GM23338 (cell line): ENCODE measurements around the gene SPECC1L. TPM values are rescaled to one million over a fixed set of nuclear protein-coding genes. Genes with fewer than 3 reads are reported as not detected.

ENCODE experiments used
- ATAC-seq: fragments of 200-7000 bp; cut with Tn5 transposase; 3 replicates; pipeline ENCODE4 v1.9.1; 2020
- DNase-seq: peaks from one replicate; pipeline ENCODE4 v3.0.0-alpha.2; 2015; ENCODE audit warnings: low spot score
- H2AFZ ChIP-seq: fragments of 200-600 bp; sonication (generic); 2 replicates; pipeline ENCODE4 v1.8.0; 2016; ENCODE audit warnings: antibody characterized with exemption, mild to moderate bottlenecking, moderate library complexity
- H3F3A ChIP-seq: fragments of 200-600 bp; sonication (generic); replicated peaks from 2 replicates; pipeline ENCODE4 v1.8.0; 2017; ENCODE audit warnings: antibody characterized with exemption, mixed run types, low read depth
- H3K27ac ChIP-seq: fragments of 200-600 bp; sonication (generic); 2 replicates; pipeline ENCODE4 v1.6.1; 2016; ENCODE audit warnings: low read depth
- H3K27me3 ChIP-seq: fragments of 200-600 bp; sonication (generic); 2 replicates; pipeline ENCODE4 v1.8.0; 2016; ENCODE audit warnings: mild to moderate bottlenecking, mixed run types, moderate library complexity; ENCODE audit not compliant: insufficient read depth
- H3K36me3 ChIP-seq: fragments of 200-600 bp; sonication (generic); 2 replicates; pipeline ENCODE4 v1.8.0; 2016; ENCODE audit warnings: mild to moderate bottlenecking; ENCODE audit not compliant: insufficient read depth
- H3K4me1 ChIP-seq: fragments of 200-600 bp; sonication (generic); 2 replicates; pipeline ENCODE4 v1.8.0; 2016; ENCODE audit warnings: mild to moderate bottlenecking, moderate library complexity; ENCODE audit not compliant: insufficient read depth
- H3K4me2 ChIP-seq: fragments of 200-600 bp; sonication (generic); 2 replicates; pipeline ENCODE4 v1.7.1; 2017; ENCODE audit warnings: mixed run types
- H3K4me3 ChIP-seq: fragments of 200-600 bp; sonication (generic); 2 replicates; pipeline ENCODE4 v1.6.1; 2016; ENCODE audit warnings: mixed run types
- H3K79me2 ChIP-seq: fragments of 200-600 bp; sonication (generic); replicated peaks from 2 replicates; pipeline ENCODE4 v1.8.0; 2017; ENCODE audit warnings: mild to moderate bottlenecking; ENCODE audit not compliant: insufficient read depth
- H3K9me2 ChIP-seq: fragments of 200-600 bp; sonication (generic); 2 replicates; pipeline ENCODE4 v1.8.0; 2017; ENCODE audit not compliant: insufficient read depth
- H4K20me1 ChIP-seq: fragments of 200-600 bp; sonication (generic); replicated peaks from 2 replicates; pipeline ENCODE4 v1.8.0; 2017; ENCODE audit warnings: mild to moderate bottlenecking; ENCODE audit not compliant: insufficient read depth
- H3K27ac Mint-ChIP-seq: 2 replicates; pipeline ENCODE4 v1.8.0; 2020; ENCODE audit warnings: inconsistent platforms, mild to moderate bottlenecking, moderate library complexity, mixed read lengths
- H3K27me3 Mint-ChIP-seq: 3 replicates; pipeline ENCODE4 v1.8.0; 2022; ENCODE audit warnings: low read depth, mild to moderate bottlenecking, moderate library complexity, mixed read lengths, inconsistent platforms; ENCODE audit not compliant: insufficient read depth, poor library complexity
- H3K36me3 Mint-ChIP-seq: 3 replicates; pipeline ENCODE4 v1.8.0; 2021; ENCODE audit warnings: low read depth, mild to moderate bottlenecking, inconsistent platforms, moderate library complexity, mixed read lengths
- H3K4me1 Mint-ChIP-seq: 3 replicates; pipeline ENCODE4 v1.8.0; 2020; ENCODE audit warnings: mild to moderate bottlenecking, inconsistent platforms, mixed read lengths
- H3K4me3 Mint-ChIP-seq: 3 replicates; pipeline ENCODE4 v1.8.0; 2021; ENCODE audit warnings: moderate library complexity, mild to moderate bottlenecking, inconsistent platforms, mixed read lengths
- H3K9me3 Mint-ChIP-seq: 3 replicates; pipeline ENCODE4 v1.8.0; 2020; ENCODE audit warnings: moderate library complexity, mild to moderate bottlenecking, inconsistent platforms, mixed read lengths
- CREB1 ChIP-seq: fragments of 250-450 bp; sonication (Bioruptor Pico); IDR thresholded peaks from 2 replicates; pipeline ENCODE4 v1.5.0; 2020; ENCODE audit warnings: low read depth, mild to moderate bottlenecking, moderate library complexity
- EZH2 ChIP-seq: fragments of 200-600 bp; sonication (generic); IDR thresholded peaks from one replicate; pipeline ENCODE4 v1.8.0; 2017; ENCODE audit warnings: antibody characterized with exemption, mild to moderate bottlenecking, low read depth; ENCODE audit not compliant: unreplicated experiment
- EZH2phosphoT487 ChIP-seq: fragments of 200-600 bp; sonication (generic); IDR thresholded peaks from one replicate; pipeline ENCODE4 v1.8.1; 2018; ENCODE audit warnings: antibody characterized with exemption; ENCODE audit not compliant: unreplicated experiment
- JUNB ChIP-seq: IDR thresholded peaks from one replicate; pipeline ENCODE4 v1.6.1; 2016; ENCODE audit warnings: antibody characterized with exemption; ENCODE audit not compliant: unreplicated experiment
- NANOG ChIP-seq: IDR thresholded peaks from 2 replicates; pipeline ENCODE4 v1.6.1; 2016; ENCODE audit warnings: antibody characterized with exemption, borderline replicate concordance
- POLR2AphosphoS5 ChIP-seq: IDR thresholded peaks from 2 replicates; pipeline ENCODE4 v1.6.1; 2016; ENCODE audit warnings: antibody characterized with exemption, low read depth
- STAT1 ChIP-seq: IDR thresholded peaks from one replicate; pipeline ENCODE4 v1.6.1; 2016; ENCODE audit warnings: antibody characterized with exemption; ENCODE audit not compliant: unreplicated experiment
- ZNF114 ChIP-seq: fragments of 250-450 bp; sonication (Bioruptor Pico); IDR thresholded peaks from 2 replicates; pipeline ENCODE4 v1.5.0; 2020; ENCODE audit warnings: mild to moderate bottlenecking, moderate library complexity
- ZNF331 ChIP-seq: fragments of 250-450 bp; sonication (Bioruptor Pico); IDR thresholded peaks from 2 replicates; pipeline ENCODE4 v1.5.0; 2020; ENCODE audit warnings: low read depth, mild to moderate bottlenecking, moderate library complexity
- polyA plus RNA-seq: library from polyadenylated mRNA; unstranded; fragments of >200 nt; fragmentation: Nextera tagmentation; extraction: Ambion mirVana; gene quantifications from 2 replicates; pipeline ENCODE4 v1.2.1, GENCODE V29; 2016
- total RNA-seq: library from RNA; depleted of rRNA; stranded (reverse); fragments of >200 nt; shearing (Covaris generic); gene quantifications from 2 replicates; pipeline ENCODE4 v1.2.3, GENCODE V29; 2014
- TF ChIP-seq, protein P1 (sequence below): fragments of 250-450 bp; sonication (Bioruptor Pico); IDR thresholded peaks from 2 replicates; pipeline ENCODE4 v1.5.0; 2020; ENCODE audit warnings: mild to moderate bottlenecking, moderate library complexity
- TF ChIP-seq, protein P2 (sequence below): IDR thresholded peaks from one replicate; pipeline ENCODE4 v1.6.1; 2018; ENCODE audit warnings: antibody characterized with exemption; ENCODE audit not compliant: unreplicated experiment
- TF ChIP-seq, protein P3 (sequence below), 2 experiments: fragments of 200-600 bp in 1 of 2; sonication (generic) in 1 of 2; conservative IDR thresholded peaks; 2 replicates each; pipeline versions ENCODE4 v1.5.1 to v1.6.1; 2016 to 2017; ENCODE audit warnings: antibody characterized with exemption in 2 of 2, low read depth in 2 of 2, mild to moderate bottlenecking in 2 of 2, moderate library complexity in 1 of 2
- TF ChIP-seq, protein P4 (sequence below): IDR thresholded peaks from 2 replicates; pipeline ENCODE4 v1.6.1; 2016; ENCODE audit warnings: antibody characterized with exemption

SPECC1L gene
- total and polyA plus RNA-seq, 2 experiments from 2014 or later: 24.3 to 44.7 TPM

DNA sequence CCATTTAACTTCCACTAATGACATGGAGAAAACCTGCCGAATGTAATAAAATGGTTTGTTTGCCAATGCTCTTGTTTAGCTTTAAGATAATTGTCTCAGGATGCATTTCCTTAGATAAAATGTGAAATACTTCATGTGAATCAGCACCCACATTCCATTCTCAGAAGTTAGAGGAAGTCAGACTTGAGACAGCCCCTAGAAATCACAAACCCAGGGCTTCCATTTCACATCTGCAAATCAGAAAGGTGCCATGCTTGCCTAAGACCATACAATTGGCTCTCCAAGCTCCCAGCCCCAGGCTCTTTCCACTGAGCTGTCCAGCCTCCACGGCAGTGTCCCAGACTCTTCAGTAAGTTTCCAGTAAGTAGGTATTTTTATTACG is 121.2 kb downstream of the SPECC1L start:
- no peaks in the 10 kb centered on the region for H3K9me3 Mint-ChIP-seq
- Histone ChIP-seq H3K79me2 (no peaks in the 10 kb centered on the region), H2AFZ (no peak overlapping the region), H3K27me3 (no peaks in the 10 kb centered on the region), H3K27ac (no peak overlapping the region), H3K9me2 (no peaks in the 10 kb centered on the region), H4K20me1 (peaks cover 3% of the 10 kb centered on the region), H3K4me2 (no peak overlapping the region), H3K4me3 (no peak overlapping the region), H3K4me1 (no peaks in the 10 kb centered on the region; the same call in 1 of the 2 replicates), H3K36me3 (no peaks in the 10 kb centered on the region), H3F3A (no peaks in the 10 kb centered on the region)
- ATAC-seq: no peak
- peaks cover 15% of the 10 kb centered on the region; the same call in 2 of the 3 replicates for H3K36me3 Mint-ChIP-seq
- H3K4me1 Mint-ChIP-seq: no peaks in the 10 kb centered on the region
- DNase-seq: no peak
- H3K4me3 Mint-ChIP-seq: no peak overlapping the region
- H3K27ac Mint-ChIP-seq: no peak overlapping the region
- no peaks in the 10 kb centered on the region for H3K27me3 Mint-ChIP-seq
- TF ChIP-seq CREB1 (no peak), NANOG (no peak), EZH2phosphoT487 (no peak), EZH2 (no peak), JUNB (no peak), ZNF114 (CRISPR knock-in tag) (no peak), POLR2AphosphoS5 (no peak), ZNF331 (CRISPR knock-in tag) (no peak), STAT1 (no peak)
- TF ChIP-seq, protein P1, sequence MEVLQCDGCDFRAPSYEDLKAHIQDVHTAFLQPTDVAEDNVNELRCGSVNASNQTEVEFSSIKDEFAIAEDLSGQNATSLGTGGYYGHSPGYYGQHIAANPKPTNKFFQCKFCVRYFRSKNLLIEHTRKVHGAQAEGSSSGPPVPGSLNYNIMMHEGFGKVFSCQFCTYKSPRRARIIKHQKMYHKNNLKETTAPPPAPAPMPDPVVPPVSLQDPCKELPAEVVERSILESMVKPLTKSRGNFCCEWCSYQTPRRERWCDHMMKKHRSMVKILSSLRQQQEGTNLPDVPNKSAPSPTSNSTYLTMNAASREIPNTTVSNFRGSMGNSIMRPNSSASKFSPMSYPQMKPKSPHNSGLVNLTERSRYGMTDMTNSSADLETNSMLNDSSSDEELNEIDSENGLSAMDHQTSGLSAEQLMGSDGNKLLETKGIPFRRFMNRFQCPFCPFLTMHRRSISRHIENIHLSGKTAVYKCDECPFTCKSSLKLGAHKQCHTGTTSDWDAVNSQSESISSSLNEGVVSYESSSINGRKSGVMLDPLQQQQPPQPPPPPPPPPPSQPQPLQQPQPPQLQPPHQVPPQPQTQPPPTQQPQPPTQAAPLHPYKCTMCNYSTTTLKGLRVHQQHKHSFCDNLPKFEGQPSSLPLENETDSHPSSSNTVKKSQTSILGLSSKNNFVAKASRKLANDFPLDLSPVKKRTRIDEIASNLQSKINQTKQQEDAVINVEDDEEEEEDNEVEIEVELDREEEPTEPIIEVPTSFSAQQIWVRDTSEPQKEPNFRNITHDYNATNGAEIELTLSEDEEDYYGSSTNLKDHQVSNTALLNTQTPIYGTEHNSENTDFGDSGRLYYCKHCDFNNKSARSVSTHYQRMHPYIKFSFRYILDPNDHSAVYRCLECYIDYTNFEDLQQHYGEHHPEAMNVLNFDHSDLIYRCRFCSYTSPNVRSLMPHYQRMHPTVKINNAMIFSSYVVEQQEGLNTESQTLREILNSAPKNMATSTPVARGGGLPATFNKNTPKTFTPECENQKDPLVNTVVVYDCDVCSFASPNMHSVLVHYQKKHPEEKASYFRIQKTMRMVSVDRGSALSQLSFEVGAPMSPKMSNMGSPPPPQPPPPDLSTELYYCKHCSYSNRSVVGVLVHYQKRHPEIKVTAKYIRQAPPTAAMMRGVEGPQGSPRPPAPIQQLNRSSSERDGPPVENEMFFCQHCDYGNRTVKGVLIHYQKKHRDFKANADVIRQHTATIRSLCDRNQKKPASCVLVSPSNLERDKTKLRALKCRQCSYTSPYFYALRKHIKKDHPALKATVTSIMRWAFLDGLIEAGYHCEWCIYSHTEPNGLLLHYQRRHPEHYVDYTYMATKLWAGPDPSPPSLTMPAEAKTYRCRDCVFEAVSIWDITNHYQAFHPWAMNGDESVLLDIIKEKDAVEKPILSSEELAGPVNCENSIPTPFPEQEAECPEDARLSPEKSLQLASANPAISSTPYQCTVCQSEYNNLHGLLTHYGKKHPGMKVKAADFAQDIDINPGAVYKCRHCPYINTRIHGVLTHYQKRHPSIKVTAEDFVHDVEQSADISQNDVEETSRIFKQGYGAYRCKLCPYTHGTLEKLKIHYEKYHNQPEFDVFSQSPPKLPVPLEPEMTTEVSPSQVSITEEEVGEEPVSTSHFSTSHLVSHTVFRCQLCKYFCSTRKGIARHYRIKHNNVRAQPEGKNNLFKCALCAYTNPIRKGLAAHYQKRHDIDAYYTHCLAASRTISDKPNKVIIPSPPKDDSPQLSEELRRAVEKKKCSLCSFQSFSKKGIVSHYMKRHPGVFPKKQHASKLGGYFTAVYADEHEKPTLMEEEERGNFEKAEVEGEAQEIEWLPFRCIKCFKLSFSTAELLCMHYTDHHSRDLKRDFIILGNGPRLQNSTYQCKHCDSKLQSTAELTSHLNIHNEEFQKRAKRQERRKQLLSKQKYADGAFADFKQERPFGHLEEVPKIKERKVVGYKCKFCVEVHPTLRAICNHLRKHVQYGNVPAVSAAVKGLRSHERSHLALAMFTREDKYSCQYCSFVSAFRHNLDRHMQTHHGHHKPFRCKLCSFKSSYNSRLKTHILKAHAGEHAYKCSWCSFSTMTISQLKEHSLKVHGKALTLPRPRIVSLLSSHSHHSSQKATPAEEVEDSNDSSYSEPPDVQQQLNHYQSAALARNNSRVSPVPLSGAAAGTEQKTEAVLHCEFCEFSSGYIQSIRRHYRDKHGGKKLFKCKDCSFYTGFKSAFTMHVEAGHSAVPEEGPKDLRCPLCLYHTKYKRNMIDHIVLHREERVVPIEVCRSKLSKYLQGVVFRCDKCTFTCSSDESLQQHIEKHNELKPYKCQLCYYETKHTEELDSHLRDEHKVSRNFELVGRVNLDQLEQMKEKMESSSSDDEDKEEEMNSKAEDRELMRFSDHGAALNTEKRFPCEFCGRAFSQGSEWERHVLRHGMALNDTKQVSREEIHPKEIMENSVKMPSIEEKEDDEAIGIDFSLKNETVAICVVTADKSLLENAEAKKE (CRISPR knock-in tag): no peak
- TF ChIP-seq, protein P2, sequence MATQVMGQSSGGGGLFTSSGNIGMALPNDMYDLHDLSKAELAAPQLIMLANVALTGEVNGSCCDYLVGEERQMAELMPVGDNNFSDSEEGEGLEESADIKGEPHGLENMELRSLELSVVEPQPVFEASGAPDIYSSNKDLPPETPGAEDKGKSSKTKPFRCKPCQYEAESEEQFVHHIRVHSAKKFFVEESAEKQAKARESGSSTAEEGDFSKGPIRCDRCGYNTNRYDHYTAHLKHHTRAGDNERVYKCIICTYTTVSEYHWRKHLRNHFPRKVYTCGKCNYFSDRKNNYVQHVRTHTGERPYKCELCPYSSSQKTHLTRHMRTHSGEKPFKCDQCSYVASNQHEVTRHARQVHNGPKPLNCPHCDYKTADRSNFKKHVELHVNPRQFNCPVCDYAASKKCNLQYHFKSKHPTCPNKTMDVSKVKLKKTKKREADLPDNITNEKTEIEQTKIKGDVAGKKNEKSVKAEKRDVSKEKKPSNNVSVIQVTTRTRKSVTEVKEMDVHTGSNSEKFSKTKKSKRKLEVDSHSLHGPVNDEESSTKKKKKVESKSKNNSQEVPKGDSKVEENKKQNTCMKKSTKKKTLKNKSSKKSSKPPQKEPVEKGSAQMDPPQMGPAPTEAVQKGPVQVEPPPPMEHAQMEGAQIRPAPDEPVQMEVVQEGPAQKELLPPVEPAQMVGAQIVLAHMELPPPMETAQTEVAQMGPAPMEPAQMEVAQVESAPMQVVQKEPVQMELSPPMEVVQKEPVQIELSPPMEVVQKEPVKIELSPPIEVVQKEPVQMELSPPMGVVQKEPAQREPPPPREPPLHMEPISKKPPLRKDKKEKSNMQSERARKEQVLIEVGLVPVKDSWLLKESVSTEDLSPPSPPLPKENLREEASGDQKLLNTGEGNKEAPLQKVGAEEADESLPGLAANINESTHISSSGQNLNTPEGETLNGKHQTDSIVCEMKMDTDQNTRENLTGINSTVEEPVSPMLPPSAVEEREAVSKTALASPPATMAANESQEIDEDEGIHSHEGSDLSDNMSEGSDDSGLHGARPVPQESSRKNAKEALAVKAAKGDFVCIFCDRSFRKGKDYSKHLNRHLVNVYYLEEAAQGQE: no peak
- TF ChIP-seq, protein P3, sequence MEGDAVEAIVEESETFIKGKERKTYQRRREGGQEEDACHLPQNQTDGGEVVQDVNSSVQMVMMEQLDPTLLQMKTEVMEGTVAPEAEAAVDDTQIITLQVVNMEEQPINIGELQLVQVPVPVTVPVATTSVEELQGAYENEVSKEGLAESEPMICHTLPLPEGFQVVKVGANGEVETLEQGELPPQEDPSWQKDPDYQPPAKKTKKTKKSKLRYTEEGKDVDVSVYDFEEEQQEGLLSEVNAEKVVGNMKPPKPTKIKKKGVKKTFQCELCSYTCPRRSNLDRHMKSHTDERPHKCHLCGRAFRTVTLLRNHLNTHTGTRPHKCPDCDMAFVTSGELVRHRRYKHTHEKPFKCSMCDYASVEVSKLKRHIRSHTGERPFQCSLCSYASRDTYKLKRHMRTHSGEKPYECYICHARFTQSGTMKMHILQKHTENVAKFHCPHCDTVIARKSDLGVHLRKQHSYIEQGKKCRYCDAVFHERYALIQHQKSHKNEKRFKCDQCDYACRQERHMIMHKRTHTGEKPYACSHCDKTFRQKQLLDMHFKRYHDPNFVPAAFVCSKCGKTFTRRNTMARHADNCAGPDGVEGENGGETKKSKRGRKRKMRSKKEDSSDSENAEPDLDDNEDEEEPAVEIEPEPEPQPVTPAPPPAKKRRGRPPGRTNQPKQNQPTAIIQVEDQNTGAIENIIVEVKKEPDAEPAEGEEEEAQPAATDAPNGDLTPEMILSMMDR (conservative IDR thresholded peaks at IDR 0.05; ENCODE audit: low read depth in 2 of 2): no peak
- TF ChIP-seq, protein P4, sequence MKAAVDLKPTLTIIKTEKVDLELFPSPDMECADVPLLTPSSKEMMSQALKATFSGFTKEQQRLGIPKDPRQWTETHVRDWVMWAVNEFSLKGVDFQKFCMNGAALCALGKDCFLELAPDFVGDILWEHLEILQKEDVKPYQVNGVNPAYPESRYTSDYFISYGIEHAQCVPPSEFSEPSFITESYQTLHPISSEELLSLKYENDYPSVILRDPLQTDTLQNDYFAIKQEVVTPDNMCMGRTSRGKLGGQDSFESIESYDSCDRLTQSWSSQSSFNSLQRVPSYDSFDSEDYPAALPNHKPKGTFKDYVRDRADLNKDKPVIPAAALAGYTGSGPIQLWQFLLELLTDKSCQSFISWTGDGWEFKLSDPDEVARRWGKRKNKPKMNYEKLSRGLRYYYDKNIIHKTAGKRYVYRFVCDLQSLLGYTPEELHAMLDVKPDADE: no peak
